Measurements from ENCODE around the gene RPGRIP1L.

RPGRIP1L gene

DNA sequence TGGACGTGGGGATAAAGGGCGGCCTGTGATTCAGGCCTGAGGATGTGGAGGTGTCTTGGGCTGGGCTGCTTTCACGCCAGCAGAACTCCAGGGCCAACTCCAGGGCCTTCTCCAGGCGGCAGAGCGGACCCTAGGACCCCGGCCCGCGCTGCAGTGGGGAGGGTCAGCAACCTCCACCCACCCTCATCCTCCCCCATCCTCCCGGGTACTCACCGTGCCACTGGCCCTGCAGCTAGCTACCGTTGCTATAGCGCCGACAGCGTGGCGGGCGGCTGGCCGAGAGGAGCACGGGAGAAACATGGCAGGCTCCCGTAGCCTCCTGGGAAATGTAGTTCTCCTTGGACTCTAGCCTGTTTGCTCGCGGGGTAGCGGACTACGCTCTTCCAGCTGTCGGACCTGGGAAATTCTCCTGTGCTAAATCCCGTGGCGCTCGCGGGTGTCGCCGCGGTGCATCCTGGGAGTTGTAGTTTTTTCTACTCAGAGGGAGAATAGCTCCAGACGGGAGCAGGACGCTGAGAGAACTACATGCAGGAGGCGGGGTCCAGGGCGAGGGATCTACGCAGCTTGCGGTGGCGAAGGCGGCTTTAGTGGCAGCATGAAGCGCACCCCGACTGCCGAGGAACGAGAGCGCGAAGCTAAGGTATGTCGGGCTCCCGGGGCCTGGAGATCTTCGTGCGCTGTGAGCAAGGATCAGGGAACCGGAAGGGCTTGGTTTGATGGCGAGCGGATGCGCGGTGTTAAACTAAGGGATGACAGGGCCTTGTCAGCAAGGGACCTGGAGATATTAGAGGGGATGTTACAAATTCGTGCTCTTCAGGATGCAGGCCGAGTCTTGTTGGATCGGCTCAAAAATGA, at the start of gene RPGRIP1L, which contains the start of gene FTO:
Gene RPGRIP1L, minus strand, starts transcription at position 270 of the 855 bp plus-strand sequence. CDS start 3,136 bp downstream, outside the sequence.
Gene FTO, plus strand, starts transcription at position 567 of the 855 bp plus-strand sequence.
- peak; percentile 94 for DNase-seq

DNA sequence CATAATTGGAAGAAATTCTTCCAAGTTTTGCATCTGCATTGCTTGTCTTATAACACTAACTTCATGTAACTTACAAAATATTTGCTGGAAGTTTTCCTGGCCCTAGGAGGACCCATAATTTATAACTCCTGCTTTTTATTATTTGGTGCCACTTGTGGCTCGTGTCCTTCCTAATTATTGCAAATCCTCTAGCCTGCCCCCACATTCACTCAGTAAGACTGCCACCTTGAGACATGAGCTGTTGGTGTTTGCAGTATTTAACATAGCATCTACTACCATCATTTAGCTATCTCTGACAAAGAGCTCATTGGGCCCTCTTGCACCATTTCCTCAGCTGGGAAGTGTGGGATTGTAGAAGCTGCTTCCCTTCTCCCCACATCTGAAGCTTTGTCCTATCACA, 49.8 kb upstream of the RPGRIP1L start:
- DNase-seq = no peak

DNA sequence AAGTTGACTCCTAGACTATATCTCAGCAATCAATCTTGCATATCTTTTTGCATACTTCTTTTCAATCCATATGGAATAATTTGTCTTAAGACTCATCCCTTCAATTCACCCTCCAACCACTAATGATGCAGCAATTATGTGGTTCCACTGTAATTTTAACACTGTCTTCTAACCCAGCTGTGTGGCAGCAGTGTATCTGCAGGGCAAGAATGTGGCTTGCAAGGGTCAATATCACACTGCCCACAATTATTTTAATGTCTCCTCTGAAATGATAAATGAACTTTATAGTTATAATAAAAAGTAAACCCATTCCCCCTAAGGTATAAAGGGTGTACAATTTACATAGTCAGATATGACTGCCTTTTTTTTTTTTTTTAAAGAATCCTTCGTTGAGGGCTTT, 48.9 kb upstream of the RPGRIP1L start:
- DNase-seq = no peak

DNA sequence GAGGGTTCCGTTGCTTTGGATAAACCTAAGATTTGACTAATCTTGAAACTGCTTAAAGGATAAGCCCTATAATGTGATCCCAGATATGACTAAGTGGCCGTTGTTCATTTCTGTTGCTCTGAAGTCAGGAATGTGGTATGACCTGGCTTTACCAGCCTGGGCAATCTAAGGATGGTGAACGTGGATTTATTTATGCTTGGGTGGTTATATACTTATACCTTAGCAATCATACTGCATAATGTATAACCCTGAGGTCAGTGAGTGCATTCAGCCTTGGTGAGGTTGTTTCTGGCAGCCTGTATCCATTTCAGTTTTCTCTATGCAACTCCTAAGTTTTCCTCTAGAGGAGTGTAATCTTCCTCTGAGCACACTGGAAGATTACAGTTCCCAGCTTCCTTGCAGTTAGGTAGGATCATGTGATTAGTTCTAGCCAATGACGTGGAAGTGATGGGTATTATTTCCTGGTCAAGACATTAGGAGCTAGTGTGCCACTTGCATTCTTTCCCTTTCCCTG, 42.2 kb upstream of the RPGRIP1L start:
- DNase-seq = no peak

DNA sequence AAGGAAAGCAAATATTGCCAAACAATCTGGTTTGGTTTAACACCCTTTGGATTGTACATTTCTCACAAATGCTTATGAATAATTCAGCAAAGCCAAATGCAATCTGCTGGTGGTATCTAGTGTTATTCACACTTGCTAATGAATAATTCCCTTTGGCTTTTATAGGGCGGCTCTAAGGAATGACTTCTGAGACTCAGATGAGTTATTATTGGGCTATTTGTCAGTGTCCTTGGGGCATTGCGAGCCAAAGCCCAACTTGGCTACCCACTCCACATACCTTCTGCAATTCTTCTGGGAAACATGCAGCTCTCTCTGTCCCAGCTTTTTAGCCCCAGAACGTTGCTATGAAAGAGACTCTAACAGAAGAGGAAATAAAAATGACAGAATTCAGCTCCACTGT, 41.4 kb upstream of the RPGRIP1L start:
- no peak for DNase-seq

DNA sequence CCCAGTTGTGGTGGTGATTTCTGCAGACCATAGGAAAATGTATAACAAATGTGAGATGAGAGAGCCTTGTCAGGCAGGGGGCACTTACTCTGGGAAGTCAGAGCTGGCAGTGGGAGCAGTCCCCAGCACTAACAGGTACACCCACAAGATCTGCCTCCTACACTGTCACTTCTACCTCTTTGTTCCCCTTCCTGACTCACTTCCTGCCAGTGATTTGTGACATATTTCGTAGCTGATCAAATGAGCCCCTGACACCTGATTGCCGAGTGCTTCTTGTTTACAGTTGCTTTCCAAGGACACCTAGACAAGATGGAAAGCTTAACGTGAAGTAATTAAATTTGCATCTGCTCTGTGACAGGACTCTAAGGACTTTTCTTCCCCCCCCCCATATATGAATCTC, 40.8 kb upstream of the RPGRIP1L start:
- DNase-seq = no peak

DNA sequence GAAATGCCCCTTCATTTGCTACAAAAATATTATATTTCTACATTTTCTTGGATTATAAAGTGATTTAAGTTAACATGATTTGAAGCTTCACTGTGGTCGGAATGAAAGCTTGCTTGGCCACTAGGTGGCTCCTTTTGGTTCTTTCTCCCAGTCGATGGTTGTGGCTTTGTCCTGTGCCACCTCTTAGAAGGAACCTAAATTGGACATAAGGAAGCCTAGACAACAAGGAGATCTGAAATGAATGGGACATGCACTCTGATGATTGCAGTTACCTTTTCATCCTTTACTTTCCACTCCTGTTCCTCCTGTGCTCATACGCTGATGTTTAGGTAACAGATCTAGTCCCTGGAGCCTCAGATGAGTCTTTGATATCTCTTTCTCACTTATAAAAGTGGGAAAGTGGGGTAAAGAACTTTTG, 39.5 kb upstream of the RPGRIP1L start:
- DNase-seq = no peak

DNA sequence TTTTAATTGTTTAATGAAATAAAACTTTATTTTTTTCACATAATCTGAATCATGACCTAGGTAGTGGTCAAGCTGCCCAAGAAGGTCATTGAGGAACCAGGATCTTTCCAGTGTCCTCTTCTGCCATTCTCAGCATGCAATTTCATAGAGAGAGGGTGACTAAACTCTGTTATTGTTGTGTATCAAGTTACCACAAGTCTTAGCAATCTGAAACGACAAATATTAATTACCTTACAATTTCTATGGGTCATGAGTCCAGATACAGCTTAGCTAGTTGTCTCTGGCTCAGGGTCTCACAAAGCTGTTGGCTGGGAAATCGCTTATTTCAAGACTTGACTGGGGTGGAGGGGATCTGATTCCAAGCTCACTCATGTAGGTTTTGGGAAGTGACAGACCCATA, 37.9 kb upstream of the RPGRIP1L start:
- no peak for DNase-seq

DNA sequence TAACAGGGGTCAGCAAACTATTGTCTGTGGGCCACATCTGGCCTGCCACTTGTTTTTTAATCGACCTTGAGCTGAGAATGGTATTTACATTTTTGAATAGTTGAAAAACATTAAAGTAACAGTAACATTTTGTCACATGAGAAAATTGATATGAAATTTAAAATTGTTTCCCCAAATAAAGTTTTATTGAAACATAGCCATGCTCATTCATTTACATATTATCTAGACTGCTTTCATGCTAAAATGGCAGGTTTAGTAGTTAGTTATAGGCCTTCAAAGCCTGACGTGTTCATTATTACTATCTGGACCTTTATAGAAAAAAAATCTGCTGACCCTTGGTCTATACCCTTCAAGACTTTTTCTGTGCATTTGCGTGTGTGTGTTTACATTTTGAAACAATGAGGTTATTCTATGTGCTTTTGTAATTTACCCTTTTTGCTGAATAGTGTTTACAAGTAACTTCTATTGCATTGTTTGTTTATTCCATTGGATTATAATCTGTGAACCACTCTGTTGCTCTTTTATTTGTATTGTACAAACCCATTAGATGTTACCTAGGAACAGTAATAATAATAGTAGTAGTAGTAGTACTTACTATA, 37.4 kb upstream of the RPGRIP1L start:
- no peak for DNase-seq

DNA sequence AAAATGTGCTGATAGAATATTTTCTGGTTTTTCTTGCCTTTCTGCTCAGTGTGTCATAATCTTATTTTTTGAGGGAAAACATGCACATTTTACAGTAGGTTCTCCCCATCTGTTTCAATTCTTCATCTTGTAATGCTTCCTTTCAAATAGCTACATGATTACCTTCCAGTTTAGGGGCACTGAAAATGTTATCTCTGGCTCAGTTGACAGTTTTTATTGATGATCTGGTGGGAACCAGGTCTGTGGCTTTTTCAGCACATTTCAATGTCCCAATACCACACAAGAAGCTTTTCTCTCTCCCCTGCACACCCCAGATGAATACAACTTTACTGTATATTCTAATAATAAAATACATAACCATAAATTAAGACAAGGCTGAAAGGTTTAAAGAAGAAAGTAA, 36.8 kb upstream of the RPGRIP1L start:
- DNase-seq = no peak

DNA sequence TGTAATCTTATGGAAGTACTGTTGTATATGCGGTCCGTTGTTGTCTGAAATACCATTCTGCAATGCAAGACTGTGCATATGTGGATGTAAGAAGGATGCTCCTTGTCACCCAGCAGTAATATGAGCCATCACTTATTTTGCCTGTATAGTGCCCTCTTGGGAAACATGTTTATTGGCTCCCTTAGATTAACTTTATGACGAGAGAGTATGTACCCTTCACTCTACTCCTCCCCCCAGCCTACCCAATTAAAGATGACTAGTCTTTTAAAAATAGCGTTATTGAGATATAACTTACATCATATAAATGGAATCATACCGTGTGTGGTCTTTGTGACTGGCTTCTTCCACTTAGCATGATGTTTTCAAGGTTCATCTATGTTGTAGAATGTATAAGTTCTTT, 33.9 kb upstream of the RPGRIP1L start:
- no peak for DNase-seq

DNA sequence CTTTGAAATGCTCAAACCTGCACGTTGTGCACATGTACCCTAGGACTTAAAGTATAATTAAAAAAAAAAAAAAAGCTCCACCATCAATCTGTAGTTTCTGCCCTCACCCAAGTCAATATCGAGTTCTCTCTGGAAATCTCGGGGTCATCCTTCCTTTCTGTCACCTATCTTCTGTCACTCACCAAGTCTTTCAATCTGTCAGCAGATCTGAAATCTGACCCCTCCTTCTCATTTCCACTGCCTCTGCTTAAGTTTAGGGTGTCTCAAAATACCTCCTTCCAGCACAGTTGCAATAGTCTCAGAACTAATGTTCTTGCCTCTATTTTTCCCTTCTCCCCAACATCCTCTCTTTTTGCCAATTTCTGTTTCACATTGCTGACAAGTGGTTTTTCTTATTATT, 32.6 kb upstream of the RPGRIP1L start:
- no peak for DNase-seq

DNA sequence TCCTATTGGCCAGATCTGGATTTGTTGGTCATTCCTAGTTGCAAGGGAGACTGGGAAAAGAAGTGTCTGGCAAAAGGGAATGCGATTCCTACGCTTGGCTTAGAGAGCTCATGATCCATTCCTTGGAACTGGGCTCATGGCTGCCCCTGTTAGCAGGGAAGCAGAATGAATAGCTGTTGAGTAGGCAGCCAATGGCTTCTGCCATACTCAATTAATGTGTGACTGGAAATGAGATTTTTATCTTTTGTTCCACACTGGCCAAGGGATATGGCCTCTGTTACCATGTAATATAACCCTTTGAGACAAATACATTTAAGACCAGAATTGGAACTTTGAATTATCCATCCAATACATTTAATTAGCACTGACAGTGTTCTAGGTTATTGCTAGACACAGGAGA, 31.2 kb upstream of the RPGRIP1L start:
- no peak for DNase-seq

DNA sequence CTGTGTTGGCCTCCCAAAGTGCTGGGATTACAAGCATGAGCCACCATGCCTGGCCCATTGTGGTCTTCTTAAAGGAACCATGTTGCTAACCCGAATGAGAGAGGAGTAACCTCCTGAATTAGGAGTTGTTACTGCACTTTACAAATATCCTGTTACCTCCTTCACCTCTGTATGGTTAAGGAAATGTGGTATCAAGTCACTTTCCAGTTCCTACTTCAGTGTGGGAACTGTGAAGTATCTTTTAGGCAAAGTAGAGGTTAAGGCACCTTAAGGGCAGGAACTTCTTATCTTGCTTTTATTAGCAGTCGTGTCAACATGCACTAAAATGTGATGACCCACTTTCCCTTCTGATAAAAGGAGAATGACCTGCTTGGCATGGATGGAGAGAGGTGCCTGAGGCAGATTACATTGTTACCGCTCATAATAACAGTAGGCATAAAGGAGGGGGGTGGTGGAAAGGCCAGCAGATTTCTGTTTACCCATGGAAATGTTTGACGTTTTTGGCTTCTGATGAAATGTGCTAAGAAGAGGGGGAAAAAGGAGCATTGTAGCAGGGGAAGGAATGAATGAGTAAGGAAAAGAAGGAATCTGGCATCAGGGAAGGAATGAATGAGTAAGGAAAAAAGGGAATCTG, 28.8 kb upstream of the RPGRIP1L start:
- DNase-seq = no peak

DNA sequence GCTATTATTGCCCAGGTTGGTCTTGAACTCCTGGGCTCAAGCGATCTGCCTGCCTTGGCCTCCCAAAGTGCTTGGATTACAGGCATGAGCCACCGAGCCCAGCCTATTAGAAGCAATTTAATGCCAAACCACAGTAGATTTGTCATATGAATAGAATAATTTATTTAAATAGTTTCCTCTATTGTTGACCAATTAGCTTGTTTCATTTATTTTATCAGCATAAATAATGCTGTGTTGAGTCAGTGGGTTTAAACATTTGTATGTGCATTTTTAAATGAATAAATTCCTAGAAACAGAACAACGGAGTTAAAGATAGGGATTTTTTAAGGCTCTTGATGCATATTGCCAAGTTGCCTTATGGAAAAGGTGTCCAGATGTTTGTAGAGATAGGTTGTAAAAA, 27.0 kb upstream of the RPGRIP1L start:
- DNase-seq = no peak

DNA sequence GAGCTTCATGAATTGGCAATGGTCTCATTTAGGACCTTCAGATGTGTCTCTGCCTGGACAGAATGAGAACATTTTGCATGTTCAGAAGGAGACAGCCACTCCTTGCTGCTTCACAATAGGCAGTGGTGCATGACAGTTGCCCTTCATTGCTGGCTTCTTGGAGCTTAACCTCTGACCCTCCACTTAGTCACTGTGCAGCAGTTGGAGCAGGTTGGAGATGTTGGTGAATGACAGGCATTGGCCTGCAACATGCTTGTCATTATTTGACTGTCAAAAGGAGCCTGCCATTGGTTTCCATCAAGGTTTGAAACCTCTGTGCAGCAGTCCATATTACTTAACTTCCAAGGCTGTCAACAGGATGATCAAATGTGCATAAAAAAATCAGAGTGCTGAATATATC, 23.0 kb upstream of the RPGRIP1L start:
- no peak for DNase-seq

DNA sequence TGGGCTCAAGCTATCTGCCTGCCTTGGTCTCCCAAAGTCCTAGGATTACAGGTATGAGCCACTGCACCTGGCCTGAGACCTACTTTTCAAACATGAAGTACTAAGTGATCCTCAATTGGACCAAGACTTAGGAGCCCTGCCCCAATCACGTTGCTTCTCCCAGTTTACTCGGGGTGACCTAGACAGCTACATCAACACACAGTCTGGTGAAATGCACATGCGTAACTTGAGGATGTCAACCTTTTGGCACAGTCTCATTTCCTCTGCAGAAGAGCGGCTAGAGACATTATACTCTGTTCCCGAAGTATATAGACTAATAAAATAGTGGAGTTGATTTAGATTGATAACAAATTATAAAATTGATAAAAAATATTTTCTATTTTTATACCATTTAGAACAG, 17.4 kb upstream of the RPGRIP1L start:
- no peak for DNase-seq

DNA sequence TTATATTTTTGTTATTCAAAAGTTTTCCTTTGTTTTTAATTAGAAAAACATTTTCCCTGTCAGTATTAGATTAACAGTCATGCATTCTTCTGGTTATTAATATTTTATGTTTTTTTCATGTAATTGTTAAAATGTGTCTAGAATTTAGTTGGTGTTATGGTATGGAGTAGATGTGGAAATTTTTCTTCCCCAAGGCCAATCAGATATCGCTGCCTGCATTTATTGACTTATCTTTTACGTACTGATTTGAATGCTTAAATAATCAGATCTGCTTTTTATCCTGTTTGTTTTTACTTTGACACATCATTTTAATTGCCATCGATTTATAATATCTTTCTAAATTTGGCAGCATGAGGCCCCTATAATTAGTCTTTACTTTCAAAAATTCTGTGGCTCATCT, 13.9 kb upstream of the RPGRIP1L start:
- no peak for DNase-seq

DNA sequence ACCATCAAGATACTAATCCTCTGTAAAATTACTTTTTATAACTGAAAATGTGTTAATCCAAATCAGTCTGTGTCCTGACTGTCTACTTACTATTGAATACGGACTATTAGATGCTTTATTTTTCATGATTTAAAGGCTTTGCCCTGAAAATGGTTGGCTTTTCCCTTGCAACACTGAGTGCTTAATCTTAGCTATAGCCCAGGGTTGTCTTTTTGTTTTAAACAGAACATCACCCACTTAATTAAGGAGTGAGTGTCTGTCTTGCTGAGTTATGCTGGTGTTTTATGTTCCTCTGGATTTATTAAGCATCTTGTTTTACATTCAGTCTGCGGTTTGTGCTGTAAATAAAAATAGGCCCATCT, 11.3 kb upstream of the RPGRIP1L start:
- no peak for DNase-seq

DNA sequence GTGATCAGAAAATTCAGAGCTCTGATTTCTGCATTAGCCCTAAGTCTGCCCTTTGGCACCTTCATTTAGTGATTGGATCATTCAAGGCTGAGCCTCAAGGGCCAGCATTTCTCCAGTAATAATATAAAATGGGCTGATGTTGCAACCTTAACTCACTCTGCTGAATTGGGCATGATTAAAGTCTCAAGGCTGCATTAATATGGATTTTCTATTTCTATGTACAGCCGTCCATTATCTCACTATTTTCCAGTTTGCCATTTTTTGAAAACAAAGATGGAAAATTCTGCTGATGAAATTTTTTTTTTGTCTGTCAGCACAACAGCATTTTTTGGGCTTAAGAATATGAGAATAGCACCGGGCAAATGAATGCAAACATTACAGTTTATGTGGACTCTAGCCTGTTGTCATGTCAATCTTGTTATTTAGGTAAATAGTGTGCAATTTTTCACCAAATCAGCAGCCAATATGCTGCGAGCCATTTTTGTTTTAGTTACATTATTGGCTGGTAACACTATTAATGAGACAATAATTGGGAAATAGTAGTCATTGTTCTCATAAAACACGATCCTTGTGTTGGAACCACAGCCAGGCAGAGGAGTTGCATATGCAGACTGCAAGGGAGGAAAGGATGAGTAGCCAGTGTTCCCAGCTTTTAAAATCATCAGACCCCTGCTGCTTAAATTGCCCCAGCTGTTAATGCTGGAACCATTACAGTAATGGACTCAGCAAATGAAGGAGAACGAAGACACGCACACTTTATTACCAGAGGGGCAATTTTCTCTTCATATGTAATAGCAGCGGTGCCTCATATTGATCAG, 10.8 kb upstream of the RPGRIP1L start:
- peak; percentile 88 to 92 for DNase-seq

DNA sequence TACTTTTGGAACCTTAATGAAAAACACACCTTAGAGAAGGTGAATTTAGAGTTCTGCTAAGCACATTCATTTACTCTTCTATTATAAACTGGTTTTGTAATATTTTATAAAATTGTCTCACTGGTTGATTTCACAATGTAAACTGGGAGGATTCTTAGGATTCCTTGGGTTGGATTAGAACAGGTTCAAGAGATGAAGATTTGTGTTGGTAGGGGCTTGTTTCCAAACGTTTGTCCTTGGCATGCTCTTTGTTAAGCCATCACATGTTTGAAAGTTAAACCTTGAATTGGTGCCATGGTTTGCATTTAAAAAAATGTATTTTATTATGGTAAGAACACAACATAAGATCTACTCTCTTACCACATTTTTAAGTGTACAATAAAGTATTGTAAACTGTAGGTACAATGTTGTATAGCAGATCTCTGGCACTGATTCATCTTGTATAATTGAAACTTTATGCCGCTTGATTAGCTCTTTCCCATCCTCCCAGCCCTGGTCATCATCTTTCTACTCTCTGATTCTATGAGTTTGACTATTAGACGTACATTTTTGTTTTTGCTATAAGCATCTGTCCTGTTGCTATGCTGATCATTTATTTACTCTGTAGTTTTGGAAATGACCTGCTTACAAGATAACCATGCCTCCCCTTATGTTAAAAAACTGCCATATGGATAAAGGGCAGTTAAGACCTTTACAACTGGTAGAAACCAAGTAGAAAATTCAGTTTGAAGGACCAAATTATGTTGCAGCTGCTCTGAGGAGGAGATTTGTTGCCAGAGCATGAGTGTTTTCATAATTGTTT, 9.9 kb upstream of the RPGRIP1L start:
- no peak for DNase-seq

DNA sequence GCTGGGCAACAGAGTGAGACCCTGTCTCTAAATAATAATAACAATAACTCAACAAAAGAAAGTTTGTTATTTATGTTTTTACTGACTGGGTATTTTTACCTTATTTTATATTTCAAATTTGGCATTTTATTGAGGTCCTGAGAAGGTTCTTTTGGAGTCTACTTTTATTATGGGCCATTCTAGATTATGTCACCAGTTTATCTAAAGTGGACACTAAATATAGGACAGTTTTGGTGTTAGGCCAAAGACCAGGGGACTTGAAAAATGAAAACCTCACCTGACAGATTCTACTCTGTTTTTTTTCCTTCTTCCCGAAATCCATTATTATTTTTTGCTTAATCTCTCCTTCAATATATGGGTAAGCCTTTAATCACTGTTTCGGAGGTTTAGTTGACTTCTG, 8.4 kb upstream of the RPGRIP1L start:
- DNase-seq = no peak

All from NCI-H1930 (cell line).